IPS-18a (cell line): ENCODE data around the gene GDA.

Source experiments
- H3K27ac ChIP-seq: one replicate; pipeline ENCODE4 v1.5.1; 2013; ENCODE audit warnings: low read length
- H3K27me3 ChIP-seq: one replicate; pipeline ENCODE4 v1.6.1; 2013; ENCODE audit warnings: mild to moderate bottlenecking, low read length; ENCODE audit not compliant: control insufficient read depth, insufficient read depth
- H3K36me3 ChIP-seq: one replicate; pipeline ENCODE4 v1.6.1; 2013; ENCODE audit warnings: low read depth, low read length; ENCODE audit not compliant: control insufficient read depth
- H3K4me1 ChIP-seq: one replicate; pipeline ENCODE4 v1.6.1; 2013; ENCODE audit warnings: low read depth, low read length; ENCODE audit not compliant: control insufficient read depth
- H3K4me3 ChIP-seq: one replicate; pipeline ENCODE4 v1.5.1; 2013; ENCODE audit warnings: low read length
- H3K9ac ChIP-seq: one replicate; pipeline ENCODE4 v1.6.1; 2013; ENCODE audit warnings: mild to moderate bottlenecking, low read length, moderate library complexity
- H3K9me3 ChIP-seq: one replicate; pipeline ENCODE4 v1.6.1; 2013; ENCODE audit warnings: low read depth, low read length; ENCODE audit not compliant: control insufficient read depth

The GDA gene

DNA sequence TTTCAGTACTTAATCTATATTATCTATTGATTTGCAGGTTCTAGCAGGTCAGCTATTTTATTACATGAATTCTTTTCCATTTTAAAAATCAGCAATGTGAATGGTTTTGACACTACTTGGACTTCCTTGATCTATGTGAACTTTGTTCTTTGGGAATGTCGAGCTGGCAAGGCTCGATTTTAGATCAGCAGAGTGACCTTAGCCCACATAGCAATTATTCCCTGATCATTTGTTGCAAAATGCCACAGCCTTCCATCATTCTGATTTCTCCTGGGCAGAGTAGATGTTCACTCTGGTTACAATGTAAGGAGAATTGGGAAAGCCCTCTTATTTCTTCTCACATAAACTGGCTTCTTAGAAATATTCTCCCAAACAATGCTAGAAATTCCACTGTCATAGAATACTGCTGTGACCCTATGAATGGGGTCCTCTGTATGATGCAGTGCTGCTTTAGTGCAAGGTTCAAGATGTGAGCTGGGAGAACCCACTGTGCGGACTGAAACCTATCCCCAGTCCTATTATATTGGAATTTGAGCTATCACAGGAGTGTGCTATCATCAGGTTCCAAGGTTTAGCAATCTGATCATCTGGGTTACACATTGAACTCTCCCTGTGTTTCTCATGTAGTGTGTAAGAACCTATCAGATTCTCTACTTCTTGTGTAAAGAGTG, 15.7 kb upstream of the GDA start:
- no peak overlapping the region for H3K27ac ChIP-seq
- no peaks in the 10 kb centered on the region for H3K4me1 ChIP-seq
- no peaks in the 10 kb centered on the region for H3K27me3 ChIP-seq
- H3K36me3 ChIP-seq = no peaks in the 10 kb centered on the region
- no peak overlapping the region for H3K9ac ChIP-seq
- H3K4me3 ChIP-seq = no peak overlapping the region
- H3K9me3 ChIP-seq = no peaks in the 10 kb centered on the region

DNA sequence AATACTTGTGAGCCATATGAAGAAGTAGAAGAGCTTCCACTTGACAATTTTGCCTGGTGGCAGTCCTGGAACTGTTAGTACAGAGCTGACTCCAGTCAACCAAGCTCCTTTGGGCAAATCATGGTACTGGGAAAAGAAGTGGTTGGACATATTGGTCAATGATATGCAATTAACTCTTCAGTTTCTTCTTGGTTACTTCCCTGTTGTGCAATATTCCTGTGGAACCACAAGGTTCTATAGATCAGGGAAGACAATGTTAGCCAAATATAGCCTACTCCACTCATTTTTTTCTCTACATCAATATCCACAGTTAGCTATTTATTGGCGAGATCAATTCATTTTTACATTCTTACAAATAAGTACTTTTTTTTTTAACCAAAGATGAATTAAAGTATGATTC, 14.4 kb upstream of the GDA start:
- no peak overlapping the region for H3K4me3 ChIP-seq
- no peaks in the 10 kb centered on the region for H3K36me3 ChIP-seq
- no peaks in the 10 kb centered on the region for H3K4me1 ChIP-seq
- H3K27me3 ChIP-seq = no peaks in the 10 kb centered on the region
- H3K27ac ChIP-seq = no peak overlapping the region
- H3K9me3 ChIP-seq = no peaks in the 10 kb centered on the region
- H3K9ac ChIP-seq = no peak overlapping the region

DNA sequence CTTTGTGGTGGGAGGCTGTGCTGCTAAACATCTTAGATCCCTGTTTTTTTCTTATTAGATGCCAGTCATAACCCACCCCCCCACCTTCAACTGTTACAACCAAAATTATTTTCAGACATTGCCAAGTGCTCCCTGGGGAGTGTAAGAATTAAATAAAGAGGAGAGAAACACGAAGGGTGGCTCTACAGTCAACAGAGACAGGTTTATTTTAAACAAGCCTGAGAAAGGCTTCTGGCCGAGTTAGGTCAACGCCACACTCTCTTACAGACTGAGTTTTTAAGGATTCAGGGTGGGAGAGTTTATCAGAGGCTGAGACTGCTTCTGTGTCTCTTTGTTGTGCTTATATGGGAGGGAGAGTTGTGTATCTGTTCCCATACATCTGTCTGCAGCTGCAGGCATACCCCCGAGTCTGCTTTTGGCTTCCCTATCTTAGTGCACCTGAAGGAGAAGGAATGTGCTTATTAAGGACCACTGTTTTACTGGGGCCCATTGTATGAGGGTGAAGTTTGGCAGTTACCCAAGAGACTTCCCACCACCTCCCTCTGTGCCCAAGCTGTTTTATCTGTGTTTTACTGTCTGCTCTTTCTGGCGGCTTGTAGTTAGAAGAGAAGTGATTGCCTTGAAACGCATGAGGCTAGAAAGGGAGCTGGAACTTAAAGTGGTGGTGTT, 11.4 kb upstream of the GDA start:
- Histone ChIP-seq H3K4me1 (no peaks in the 10 kb centered on the region), H3K27ac (no peak overlapping the region), H3K27me3 (no peaks in the 10 kb centered on the region), H3K9me3 (no peaks in the 10 kb centered on the region), H3K36me3 (no peaks in the 10 kb centered on the region), H3K4me3 (no peak overlapping the region), H3K9ac (no peak overlapping the region)

DNA sequence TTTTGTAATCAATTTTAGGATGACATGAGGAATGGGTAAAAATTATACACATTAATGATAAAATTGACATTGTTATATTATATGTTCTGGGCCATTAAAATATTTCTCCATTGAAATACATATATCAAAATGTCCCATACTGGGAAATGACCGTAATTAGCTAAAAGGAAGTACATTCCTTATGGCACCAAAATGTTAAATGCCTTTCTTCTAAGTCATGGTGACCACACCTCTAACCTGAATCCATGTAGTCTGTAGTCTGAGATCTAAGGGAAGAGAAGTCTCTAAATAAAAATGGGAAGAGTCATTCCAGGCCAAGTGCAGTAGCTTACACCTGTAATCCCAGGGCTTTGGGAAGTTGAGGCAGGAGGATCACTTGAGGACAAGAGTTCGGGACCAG, 10.0 kb upstream of the GDA start:
- H3K9me3 ChIP-seq = no peaks in the 10 kb centered on the region
- no peaks in the 10 kb centered on the region for H3K4me1 ChIP-seq
- H3K27me3 ChIP-seq = no peaks in the 10 kb centered on the region
- H3K27ac ChIP-seq = no peak overlapping the region
- H3K36me3 ChIP-seq = no peaks in the 10 kb centered on the region
- H3K4me3 ChIP-seq = no peak overlapping the region
- no peak overlapping the region for H3K9ac ChIP-seq

DNA sequence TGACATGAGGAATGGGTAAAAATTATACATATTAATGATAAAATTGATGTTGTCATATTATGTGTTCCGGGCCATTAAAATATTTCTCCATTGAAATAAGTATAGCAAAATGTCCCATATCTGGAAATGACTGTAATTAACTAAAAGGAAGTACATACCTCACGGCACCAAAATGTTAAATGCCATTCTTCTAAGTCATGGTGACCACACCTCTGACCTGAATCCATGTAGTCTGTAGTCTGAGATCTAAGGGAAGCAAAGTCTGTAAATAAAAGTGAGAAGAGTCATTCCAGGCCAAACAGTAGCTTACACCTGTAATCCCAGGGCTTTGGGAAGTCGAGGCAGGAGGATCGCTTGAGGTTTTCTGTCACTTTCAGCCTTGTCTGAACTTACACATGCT, 8.7 kb upstream of the GDA start:
- H3K27me3 ChIP-seq = no peaks in the 10 kb centered on the region

DNA sequence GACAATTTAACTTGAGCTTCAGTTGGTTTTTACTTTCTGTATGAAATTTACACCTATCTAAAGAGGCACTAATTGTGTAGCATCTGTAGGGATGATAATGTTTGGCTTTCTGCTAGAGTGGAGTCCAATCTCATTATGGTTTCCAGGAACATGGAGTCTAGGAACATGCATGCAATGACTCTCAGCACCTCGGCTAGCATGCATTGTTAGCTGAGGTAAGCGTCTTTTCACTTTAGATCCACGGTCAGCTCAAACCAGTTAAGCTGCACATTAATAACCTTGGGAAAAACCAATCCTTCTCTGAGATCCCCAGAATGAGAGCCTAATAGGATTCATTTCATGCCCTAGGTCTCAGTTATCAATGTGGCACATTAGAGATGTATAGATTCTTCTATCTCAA, 7.8 kb upstream of the GDA start:
- Histone ChIP-seq H3K9ac (no peak overlapping the region), H3K27me3 (no peaks in the 10 kb centered on the region), H3K4me3 (no peak overlapping the region), H3K4me1 (no peaks in the 10 kb centered on the region), H3K27ac (no peak overlapping the region), H3K36me3 (no peaks in the 10 kb centered on the region), H3K9me3 (no peaks in the 10 kb centered on the region)

More for the DNA sequence above, 8.7 kb upstream of the GDA start:
- Histone ChIP-seq H3K4me1 (no peaks in the 10 kb centered on the region), H3K36me3 (no peaks in the 10 kb centered on the region), H3K9ac (no peak overlapping the region), H3K27ac (no peak overlapping the region), H3K4me3 (no peak overlapping the region), H3K9me3 (no peaks in the 10 kb centered on the region)

DNA sequence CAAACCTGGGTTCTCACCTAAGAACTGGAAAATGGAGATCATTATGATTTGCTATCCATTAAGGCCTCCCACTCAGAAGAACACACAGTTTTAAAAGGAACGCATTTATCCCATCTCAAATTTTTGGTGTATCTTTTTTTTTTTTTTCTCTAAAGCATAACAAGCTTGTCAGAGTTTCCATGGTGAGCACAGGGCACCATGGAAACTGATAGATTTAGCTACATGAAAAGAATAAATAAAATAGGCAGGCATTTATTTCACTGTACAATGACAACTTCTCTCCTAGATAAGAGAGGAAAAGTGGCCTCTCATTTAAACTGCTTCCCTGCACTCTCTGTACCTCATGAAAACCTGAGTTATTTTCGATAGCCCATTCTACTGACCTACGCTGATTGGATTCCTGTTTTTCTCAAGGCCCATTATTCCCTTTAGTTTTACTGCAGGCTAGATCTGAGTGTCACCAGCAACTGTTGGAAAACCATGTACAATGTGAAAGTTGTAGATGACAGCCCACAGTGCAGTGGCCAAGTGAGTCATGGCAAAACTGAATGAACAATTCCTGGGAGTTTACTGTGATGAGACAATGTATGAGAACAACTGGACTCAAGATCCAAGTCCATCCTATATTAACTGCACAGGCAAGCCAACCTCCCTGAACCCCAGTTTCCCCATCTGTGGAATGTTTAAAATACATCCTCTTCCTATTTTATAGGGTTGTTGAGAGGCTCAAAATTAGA, 4.3 kb upstream of the GDA start:
- no peaks in the 10 kb centered on the region for H3K9me3 ChIP-seq
- no peak overlapping the region for H3K9ac ChIP-seq
- no peak overlapping the region for H3K4me3 ChIP-seq
- no peak overlapping the region for H3K27ac ChIP-seq
- no peaks in the 10 kb centered on the region for H3K36me3 ChIP-seq
- H3K4me1 ChIP-seq = no peaks in the 10 kb centered on the region
- peaks cover 25% of the 10 kb centered on the region for H3K27me3 ChIP-seq

DNA sequence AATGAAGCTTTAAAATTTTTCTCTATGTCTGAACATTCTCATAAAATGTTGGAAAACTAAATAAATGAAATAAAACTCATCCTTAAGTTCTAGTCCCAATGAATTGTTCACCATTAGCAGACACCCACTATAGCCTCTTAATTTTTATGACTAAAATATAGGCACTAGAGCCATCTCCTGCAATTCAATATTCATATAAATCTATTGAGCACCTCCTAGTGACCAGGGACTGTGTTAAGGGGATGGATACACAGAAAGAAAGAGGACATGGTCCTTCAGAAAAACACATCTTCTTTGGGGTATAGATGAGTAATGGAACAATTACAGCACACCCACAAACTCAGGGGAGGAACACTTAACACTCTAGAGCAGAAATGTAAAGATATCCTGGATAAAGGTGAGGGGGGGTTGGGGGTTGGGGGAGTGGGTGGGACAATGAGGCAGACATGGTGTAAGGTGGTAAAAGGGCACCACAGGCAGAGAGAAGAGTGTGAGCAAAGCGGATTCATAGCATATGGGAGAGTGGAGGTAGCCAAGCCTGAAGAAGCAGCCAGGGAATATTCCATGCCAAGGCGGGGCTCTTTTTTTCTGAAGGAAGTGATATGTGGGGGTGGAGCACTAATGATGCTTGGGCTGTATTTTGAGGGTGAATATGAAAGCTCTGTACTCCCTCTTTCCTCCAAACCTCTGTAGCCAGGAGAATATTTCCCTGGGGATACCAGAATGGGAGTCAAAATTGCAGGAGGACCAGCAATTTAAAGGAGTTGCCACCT, 3.3 kb upstream of the GDA start:
- H3K4me1 ChIP-seq = no peaks in the 10 kb centered on the region

DNA sequence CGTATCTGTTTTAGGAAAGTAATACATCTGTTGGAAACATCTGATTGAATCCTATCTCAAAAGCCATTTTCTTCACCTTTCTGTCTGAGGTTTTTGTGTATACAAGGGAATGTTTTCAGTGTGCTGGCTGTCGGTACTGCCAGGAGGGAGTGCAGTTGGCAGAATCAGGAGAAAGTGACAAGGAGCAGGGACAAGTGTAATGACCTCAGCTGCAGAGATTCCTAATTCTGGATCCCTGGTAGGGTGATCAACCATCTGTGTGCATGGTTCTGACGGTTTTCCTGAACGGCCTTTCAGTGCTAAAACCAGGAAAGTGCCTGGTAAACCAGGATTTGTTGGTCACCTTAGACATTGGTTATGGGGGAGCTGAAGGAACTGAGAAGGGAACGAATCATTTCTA, 1.6 kb upstream of the GDA start:
- H3K27me3 ChIP-seq = peaks cover 38% of the 10 kb centered on the region
- H3K4me3 ChIP-seq = no peak overlapping the region

More for the DNA sequence above, 3.3 kb upstream of the GDA start:
- Histone ChIP-seq H3K4me3 (no peak overlapping the region), H3K36me3 (no peaks in the 10 kb centered on the region), H3K9ac (no peak overlapping the region), H3K9me3 (no peaks in the 10 kb centered on the region), H3K27me3 (peaks cover 35% of the 10 kb centered on the region), H3K27ac (no peak overlapping the region)

DNA sequence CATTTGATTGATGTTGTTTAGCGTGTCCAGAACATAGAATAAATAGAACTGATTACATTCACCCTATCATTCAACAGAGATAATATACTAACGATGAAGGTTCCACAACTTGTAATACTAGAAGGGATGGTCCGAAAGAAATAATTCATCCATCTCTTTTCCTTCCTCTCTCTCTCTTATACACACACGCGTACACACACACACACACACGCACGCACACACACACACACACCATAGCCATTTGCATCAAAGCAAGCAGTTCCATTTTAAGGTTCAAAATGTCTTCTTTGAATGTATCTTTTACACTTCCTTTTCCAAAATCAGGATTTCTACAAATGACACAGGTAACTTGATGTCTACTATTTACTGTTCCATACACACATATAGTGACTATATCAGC, 887 bp downstream of the GDA start:
- no peaks in the 10 kb centered on the region for H3K9me3 ChIP-seq
- H3K4me1 ChIP-seq = no peaks in the 10 kb centered on the region
- H3K4me3 ChIP-seq = peak overlapping the region; percentile 57
- H3K36me3 ChIP-seq = no peaks in the 10 kb centered on the region
- no peak overlapping the region for H3K27ac ChIP-seq
- peaks cover 38% of the 10 kb centered on the region for H3K27me3 ChIP-seq
- no peak overlapping the region for H3K9ac ChIP-seq

More for the DNA sequence above, 1.6 kb upstream of the GDA start:
- Histone ChIP-seq H3K9ac (no peak overlapping the region), H3K4me1 (no peaks in the 10 kb centered on the region), H3K9me3 (no peaks in the 10 kb centered on the region), H3K27ac (no peak overlapping the region), H3K36me3 (no peaks in the 10 kb centered on the region)

DNA sequence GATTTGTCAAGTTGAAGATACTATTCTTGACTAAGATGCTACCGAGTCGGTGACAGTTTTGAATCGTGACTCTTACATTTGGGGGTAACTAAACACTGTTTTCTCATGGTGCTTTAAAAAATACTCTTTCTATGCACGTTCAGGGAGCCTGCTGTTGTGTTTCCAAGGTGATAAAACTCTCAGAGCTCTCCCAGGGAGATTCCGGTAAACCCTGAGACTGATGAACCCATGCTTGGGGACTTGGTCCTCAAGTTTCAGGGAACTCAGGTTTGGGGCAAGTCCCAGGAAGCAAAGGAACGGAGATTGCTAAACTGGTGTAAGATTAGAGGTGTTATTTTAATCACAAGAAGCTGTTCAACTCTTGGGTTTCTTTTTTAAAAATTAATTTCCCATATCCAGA, 1.4 kb downstream of the GDA start:
- H3K27ac ChIP-seq = no peak overlapping the region
- H3K4me3 ChIP-seq = no peak overlapping the region
- H3K36me3 ChIP-seq = no peaks in the 10 kb centered on the region
- H3K9ac ChIP-seq = no peak overlapping the region
- no peaks in the 10 kb centered on the region for H3K4me1 ChIP-seq
- H3K9me3 ChIP-seq = no peaks in the 10 kb centered on the region
- peaks cover 38% of the 10 kb centered on the region for H3K27me3 ChIP-seq
